Rectal smooth muscle tissue (tissue), 1 donor: ENCODE measurements around the gene TGFB1I1.

Experiments used
- H3K27ac ChIP-seq: one replicate; pipeline ENCODE4 v1.7.0; 2013; ENCODE audit warnings: low read depth, low read length, inconsistent platforms
- H3K27me3 ChIP-seq: one replicate; pipeline ENCODE4 v1.7.0; 2013; ENCODE audit warnings: low read length; ENCODE audit not compliant: control insufficient read depth, insufficient read depth
- H3K36me3 ChIP-seq: one replicate; pipeline ENCODE4 v1.7.0; 2013; ENCODE audit warnings: low read length; ENCODE audit not compliant: control insufficient read depth, insufficient read depth
- H3K4me1 ChIP-seq: one replicate; pipeline ENCODE4 v1.7.0; 2013; ENCODE audit warnings: low read length; ENCODE audit not compliant: control insufficient read depth, insufficient read depth
- H3K4me3 ChIP-seq: one replicate; pipeline ENCODE4 v1.7.0; 2013; ENCODE audit warnings: low read length
- H3K9ac ChIP-seq: one replicate; pipeline ENCODE4 v1.7.0; 2013; ENCODE audit warnings: low read length

Gene TGFB1I1

DNA sequence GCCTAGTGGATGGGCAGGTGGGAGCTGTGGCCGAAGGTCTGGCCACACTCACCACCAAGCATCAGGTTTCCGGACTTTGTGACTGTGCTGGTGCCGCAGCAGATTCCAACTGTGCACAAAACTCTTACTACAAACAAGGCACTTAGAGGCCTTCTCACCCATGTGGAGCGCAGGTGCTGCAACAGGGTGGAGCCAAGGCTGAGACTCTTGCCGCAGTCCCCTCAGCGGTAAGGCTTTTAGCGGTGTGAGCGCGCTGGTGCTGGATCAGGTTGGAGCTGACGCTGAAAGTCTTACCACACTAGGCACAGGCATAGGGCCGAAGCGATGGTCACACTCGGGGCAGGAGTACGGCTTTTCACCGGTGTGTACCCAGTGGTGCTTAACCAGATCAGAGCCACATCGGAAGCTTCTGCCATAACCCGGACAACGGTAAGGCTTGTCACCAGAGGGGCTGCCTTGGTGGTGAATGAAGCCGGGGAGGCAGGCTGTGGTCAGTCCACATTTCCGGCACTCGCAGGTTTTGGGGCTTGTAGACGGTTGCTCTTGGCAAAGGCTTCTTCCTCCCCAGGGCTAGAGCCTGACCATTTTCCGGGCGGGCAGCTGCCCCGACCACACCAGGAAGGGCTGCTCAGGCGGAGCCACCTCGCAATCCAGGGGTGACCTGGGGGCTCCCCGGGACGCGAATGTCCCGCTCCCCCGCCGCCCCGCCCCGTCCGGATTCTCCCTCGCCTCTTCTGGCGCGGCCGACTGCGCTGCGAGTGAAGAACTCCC is 13.7 kb upstream of the TGFB1I1 start:
- peak overlapping the region; percentile 82 for H3K4me3 ChIP-seq
- peaks cover 27% of the 10 kb centered on the region for H3K4me1 ChIP-seq
- H3K9ac ChIP-seq = peak overlapping the region; percentile 77
- no peaks in the 10 kb centered on the region for H3K27me3 ChIP-seq
- peaks cover 13% of the 10 kb centered on the region for H3K36me3 ChIP-seq
- H3K27ac ChIP-seq = peak overlapping the region; percentile 100

DNA sequence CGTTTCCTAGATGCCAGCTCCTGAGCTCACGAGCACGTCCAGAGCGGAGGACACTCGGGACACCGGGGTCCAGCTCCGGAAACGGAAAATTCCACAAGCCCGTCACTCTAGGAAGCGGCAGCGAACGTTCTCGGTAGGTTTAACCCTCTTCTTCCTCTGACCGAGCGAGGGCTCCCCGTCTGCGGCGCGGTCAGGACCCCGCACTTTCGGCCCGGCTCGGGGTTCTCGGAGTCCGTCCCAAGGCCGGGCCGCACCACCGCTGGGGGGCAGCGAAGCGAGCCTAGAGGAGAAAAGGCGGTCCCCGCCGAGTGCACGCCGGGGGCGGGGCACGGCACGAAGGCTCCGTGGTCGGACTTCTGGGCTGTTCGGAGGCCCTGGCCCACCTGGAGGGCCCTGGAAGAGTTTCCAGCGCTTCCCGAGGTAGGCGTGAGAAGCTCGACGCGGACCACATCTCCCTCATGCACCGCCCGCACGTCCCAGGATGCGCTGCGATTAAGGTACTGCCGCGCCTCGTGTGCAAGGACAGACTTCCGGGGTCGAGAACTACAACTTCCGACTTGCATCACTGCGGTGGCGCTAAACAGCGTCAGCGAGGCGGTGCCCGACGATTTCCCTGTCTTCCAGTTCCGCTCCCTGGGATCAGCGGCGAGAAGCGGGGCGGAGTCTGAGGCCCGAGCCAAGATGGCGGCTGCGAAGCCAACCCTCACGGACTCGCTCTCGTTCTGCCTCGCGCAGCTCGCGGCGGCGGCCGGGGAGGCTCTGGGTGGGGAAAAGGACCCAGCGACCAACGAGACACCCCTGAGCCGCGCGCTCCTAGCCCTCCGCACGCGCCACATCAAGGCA is 12.9 kb upstream of the TGFB1I1 start, which contains the start of gene ARMC5:
Gene ARMC5, plus strand, starts transcription at position 658 of the 843 bp plus-strand sequence. Its CDS starts 24 bp downstream, at position 682.
- Histone ChIP-seq H3K36me3 (peaks cover 13% of the 10 kb centered on the region), H3K4me1 (peaks cover 23% of the 10 kb centered on the region), H3K4me3 (peak within 1 kb of the TSS; percentile 82), H3K27ac (peak within 1 kb of the TSS; percentile 100), H3K27me3 (no peaks in the 10 kb centered on the region), H3K9ac (peak within 1 kb of the TSS; percentile 97)

DNA sequence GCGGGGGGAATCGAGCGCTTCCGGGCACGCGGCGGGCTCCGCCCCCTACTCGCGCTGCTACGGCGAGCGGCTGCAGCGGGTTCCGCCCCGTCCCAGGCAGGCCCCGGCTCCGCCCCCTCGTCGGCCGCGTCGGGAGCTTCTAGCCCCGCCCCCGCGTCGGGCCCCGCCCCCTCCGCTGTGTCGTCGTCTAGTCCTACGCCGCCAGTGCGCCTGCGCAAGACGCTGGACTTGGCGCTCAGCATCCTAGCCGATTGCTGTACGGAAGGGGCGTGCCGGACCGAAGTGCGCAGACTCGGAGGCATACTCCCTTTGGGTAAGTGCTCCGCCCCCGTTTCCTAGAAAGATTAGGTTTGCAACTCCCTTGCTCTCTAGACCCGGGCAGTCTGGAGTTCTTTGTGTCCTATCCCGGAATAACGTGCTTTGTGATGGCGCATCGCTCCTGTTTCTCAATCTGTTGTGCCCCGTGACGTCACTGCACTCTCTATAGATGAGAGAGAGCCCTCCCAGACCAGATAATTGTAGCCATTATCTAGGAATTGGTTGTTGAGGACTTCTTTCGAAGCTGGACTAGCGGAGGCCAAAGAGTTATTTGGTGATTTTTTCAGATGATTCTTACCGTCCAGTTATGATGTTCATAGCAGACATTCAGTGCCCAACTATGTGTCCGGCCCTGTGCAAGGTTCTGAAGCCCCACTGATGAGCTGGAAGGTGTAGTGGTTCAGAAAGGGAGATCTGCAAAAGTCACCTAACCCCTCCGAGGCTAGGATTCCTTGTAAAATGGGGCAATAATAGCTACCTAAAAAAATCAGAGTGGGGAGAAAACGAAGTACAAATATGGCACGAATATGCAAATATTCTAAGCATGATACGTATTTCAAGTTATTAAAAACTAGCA is 12.0 kb upstream of the TGFB1I1 start:
- Histone ChIP-seq H3K27ac (peak overlapping the region; percentile 100), H3K4me3 (peak overlapping the region; percentile 82), H3K27me3 (no peaks in the 10 kb centered on the region), H3K4me1 (peaks cover 23% of the 10 kb centered on the region), H3K36me3 (peaks cover 18% of the 10 kb centered on the region), H3K9ac (peak overlapping the region; percentile 97)

DNA sequence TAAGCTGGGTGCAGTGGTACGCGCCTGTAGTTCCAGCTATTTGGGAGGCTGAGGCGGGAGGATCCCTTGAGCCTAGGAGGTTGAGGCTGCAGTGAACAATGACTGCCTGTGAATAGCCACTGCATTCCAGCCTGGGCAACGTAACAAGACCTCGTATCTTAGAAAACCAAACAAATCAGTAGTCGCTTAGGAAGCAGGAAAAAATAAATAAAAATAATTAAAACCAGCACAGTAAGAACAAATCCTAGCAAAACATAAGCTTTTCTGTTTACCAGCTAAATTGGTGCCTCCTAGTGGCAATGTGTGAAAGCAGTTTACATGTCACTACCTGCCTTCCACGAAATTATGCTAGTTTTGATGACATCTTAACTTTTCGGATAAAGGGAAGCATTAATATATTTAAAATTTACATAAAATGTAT is 11.4 kb upstream of the TGFB1I1 start:
- H3K9ac ChIP-seq = no peak overlapping the region
- H3K27me3 ChIP-seq = no peaks in the 10 kb centered on the region
- H3K27ac ChIP-seq = peak overlapping the region; percentile 69
- peaks cover 23% of the 10 kb centered on the region for H3K4me1 ChIP-seq
- peaks cover 19% of the 10 kb centered on the region for H3K36me3 ChIP-seq
- H3K4me3 ChIP-seq = peak overlapping the region; percentile 68

DNA sequence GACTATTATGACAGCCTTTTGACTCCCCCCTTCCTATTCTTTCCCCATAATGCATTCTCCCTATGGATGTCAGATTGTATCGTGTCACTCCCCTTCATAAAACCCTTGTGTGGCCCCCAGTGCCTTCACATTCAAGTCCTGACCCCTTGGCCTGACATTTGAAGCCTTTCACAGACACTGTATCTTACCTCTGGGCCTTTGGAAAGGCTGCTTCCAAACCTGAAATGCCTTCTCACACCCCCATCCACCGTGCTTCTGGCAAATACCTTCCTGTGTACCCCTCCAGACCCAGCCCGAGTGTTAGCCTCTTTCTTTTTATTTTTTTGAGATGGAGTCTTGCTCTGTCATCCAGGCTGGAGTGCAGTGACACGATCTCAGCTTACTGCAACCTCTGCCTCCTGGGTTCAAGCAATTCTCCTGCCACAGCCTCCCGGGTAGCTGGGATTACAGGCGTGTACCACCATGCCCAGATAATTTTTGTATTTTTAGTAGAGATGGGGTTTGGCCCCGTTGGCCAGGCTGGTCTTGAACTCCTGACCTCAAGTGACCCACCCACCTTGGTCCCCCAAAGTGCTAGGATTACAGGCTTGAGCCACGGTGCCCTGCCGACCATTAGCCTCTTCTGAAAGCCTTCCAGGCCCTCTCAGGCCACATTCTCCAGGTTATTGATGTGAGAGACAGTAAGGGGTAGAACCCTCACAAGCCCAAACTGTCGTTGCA is 10.6 kb upstream of the TGFB1I1 start:
- no peak overlapping the region for H3K4me3 ChIP-seq
- no peak overlapping the region for H3K9ac ChIP-seq
- peaks cover 22% of the 10 kb centered on the region for H3K4me1 ChIP-seq
- H3K36me3 ChIP-seq = peaks cover 23% of the 10 kb centered on the region
- H3K27ac ChIP-seq = no peak overlapping the region
- H3K27me3 ChIP-seq = no peaks in the 10 kb centered on the region

DNA sequence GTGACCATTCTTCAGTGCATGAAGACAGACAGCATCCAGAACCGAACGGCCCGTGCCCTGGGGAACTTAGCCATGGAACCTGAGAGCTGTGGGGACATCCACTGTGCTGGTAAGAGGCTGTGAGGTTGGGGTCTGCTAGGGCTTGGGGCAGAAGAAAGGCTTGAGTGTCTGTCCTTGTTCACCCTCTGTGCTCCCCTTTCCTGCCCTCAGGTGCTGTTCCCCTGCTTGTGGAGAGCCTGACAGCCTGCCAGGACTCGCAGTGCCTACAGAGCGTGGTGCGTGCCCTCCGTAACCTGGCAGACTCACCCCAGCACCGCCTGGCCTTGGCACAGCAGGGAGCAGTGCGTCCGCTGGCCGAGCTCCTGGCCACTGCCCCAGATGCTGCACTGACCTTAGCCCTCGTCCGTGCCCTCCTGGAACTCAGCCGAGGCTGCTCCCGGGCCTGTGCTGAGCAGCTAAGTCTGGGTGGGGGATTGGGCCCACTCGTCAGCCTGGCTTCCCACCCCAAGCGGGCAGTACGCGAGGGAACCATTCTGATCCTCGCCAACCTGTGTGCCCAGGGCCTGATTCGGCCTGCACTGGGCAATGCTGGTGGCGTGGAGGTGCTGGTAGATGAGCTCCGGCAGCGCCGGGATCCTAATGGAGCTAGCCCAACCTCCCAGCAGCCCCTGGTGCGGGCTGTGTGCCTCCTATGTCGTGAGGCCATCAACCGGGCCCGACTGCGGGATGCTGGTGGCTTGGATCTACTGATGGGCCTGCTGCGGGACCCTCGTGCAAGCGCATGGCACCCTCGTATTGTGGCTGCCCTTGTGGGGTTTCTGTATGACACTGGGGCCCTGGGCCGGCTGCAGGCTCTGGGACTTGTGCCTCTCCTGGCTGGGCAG is 9.8 kb upstream of the TGFB1I1 start:
- Histone ChIP-seq H3K4me3 (no peak overlapping the region), H3K4me1 (peaks cover 14% of the 10 kb centered on the region), H3K36me3 (peaks cover 23% of the 10 kb centered on the region), H3K27me3 (no peaks in the 10 kb centered on the region), H3K9ac (no peak overlapping the region), H3K27ac (no peak overlapping the region)

DNA sequence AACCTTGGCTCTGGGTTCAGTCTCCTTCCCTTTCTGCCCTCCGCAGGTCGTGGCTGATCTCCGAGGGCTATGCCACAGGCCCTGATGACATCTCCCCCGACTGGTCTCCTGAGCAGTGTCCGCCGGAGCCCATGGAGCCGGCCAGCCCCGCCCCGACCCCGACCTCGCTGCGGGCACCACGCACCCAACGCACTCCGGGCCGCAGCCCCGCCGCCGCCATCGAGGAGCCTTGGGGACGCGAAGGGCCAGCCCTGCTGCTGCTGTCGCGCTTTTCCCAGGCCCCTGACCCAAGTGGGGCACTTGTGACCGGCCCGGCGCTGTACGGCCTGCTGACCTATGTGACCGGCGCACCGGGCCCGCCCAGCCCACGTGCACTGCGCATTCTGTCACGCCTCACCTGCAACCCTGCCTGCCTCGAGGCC is 7.6 kb upstream of the TGFB1I1 start:
- H3K27me3 ChIP-seq = no peaks in the 10 kb centered on the region
- H3K36me3 ChIP-seq = peaks cover 23% of the 10 kb centered on the region
- H3K9ac ChIP-seq = no peak overlapping the region
- no peak overlapping the region for H3K4me3 ChIP-seq
- H3K27ac ChIP-seq = no peak overlapping the region
- H3K4me1 ChIP-seq = peaks cover 3% of the 10 kb centered on the region

DNA sequence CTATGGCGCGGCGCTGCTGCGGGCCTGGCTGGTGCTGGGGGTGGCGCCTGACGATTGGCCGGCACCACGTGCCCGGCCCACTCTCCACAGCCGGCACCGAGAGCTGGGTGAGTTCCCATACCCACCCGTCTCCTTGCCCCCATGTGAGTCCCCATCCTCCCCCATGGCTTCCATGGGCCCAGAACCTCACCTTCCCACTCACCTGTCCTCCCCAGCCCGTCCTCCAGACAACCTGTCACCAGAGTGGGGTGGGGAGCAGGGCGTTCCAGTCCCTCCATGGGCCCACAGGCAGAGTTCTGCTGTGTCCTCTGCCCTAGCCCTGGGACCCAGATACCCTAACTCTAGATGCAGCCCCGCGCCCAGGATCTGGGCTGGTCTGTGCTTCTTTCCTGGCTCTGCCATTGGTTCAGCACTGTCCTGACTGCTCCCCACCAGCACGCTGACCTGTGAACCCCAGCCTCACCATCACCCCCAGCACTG is 7.1 kb upstream of the TGFB1I1 start:
- no peaks in the 10 kb centered on the region for H3K27me3 ChIP-seq
- H3K36me3 ChIP-seq = peaks cover 23% of the 10 kb centered on the region
- no peak overlapping the region for H3K9ac ChIP-seq
- no peak overlapping the region for H3K27ac ChIP-seq
- H3K4me1 ChIP-seq = peaks cover 3% of the 10 kb centered on the region
- no peak overlapping the region for H3K4me3 ChIP-seq

DNA sequence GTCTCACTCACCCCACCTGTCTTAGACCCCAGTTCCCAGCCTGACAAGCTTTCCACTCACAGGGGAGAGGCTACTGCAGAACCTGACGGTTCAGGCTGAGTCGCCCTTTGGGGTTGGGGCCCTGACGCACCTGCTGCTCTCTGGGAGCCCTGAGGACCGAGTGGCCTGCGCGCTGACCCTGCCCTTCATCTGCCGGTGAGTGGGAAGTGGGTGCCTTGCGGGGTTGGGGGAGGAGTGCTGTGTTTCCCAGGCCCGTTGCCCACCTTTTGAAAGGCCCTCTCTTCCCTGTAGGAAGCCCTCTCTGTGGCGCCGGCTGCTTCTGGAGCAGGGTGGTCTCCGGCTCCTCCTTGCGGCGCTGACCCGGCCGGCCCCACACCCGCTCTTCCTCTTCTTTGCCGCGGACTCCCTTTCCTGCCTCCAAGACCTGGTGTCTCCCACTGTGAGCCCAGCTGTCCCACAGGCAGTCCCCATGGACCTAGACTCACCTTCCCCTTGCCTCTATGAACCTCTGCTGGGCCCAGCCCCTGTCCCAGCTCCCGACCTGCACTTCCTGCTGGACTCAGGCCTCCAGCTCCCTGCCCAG is 6.1 kb upstream of the TGFB1I1 start:
- Histone ChIP-seq H3K4me1 (peaks cover 3% of the 10 kb centered on the region), H3K9ac (no peak overlapping the region), H3K4me3 (no peak overlapping the region), H3K36me3 (peaks cover 23% of the 10 kb centered on the region), H3K27ac (no peak overlapping the region), H3K27me3 (no peaks in the 10 kb centered on the region)

DNA sequence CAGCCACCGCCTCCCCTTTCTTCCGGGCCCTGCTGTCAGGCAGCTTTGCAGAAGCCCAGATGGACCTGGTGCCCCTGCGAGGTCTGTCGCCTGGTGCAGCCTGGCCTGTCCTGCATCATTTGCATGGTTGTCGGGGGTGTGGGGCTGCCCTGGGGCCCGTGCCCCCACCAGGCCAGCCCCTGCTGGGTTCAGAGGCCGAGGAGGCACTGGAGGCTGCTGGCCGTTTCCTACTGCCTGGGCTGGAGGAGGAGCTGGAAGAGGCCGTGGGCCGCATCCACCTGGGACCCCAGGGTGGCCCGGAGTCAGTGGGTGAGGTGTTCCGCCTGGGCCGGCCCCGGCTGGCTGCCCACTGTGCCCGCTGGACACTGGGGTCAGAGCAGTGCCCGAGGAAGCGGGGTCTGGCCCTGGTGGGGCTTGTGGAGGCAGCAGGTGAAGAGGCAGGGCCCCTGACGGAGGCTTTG is 5.5 kb upstream of the TGFB1I1 start:
- Histone ChIP-seq H3K4me3 (no peak overlapping the region), H3K36me3 (peaks cover 23% of the 10 kb centered on the region), H3K27me3 (no peaks in the 10 kb centered on the region), H3K27ac (no peak overlapping the region), H3K4me1 (peaks cover 8% of the 10 kb centered on the region), H3K9ac (no peak overlapping the region)
